ENCODE measurements around the gene ATP11A.

ATP11A gene

GRCh38 chr13:112911883-112912282, 222.0 kb downstream of the ATP11A start:
- CTCF ChIA-PET = no interaction called here
- H3K27ac Mint-ChIP-seq = no peak overlapping the region
- no peaks in the 10 kb centered on the region for H3K36me3 Mint-ChIP-seq
- no peaks in the 10 kb centered on the region for H3K9me3 Mint-ChIP-seq
- H3K27me3 Mint-ChIP-seq = peaks cover 10% of the 10 kb centered on the region
- H3K4me1 Mint-ChIP-seq = no peaks in the 10 kb centered on the region
- no peak overlapping the region for H3K4me3 Mint-ChIP-seq
- DNase-seq = no peak

GRCh38 chr13:112912726-112913440, 223.0 kb downstream of the ATP11A start:
- no peak for DNase-seq
- CTCF ChIA-PET = no interaction called here
- Mint-ChIP-seq H3K4me1 (no peaks in the 10 kb centered on the region), H3K36me3 (no peaks in the 10 kb centered on the region), H3K27me3 (peaks cover 11% of the 10 kb centered on the region), H3K27ac (no peak overlapping the region), H3K9me3 (no peaks in the 10 kb centered on the region), H3K4me3 (no peak overlapping the region)

- no peaks in the 10 kb centered on the region for H3K36me3 Mint-ChIP-seq
- no peak overlapping the region for H3K4me3 Mint-ChIP-seq
- no peaks in the 10 kb centered on the region for H3K9me3 Mint-ChIP-seq
- H3K4me1 Mint-ChIP-seq = no peaks in the 10 kb centered on the region
- no peak overlapping the region for H3K27ac Mint-ChIP-seq
- peaks cover 13% of the 10 kb centered on the region for H3K27me3 Mint-ChIP-seq
- CTCF ChIA-PET = no interaction called here
- DNase-seq = no peak
These were observed 226.5 kb downstream of the ATP11A start for GRCh38 chr13:112916296-112916695.

- no peak for DNase-seq
- H3K36me3 Mint-ChIP-seq = no peaks in the 10 kb centered on the region
- H3K27me3 Mint-ChIP-seq = peaks cover 13% of the 10 kb centered on the region
- CTCF ChIA-PET = no interaction called here
- H3K4me3 Mint-ChIP-seq = no peak overlapping the region
- H3K4me1 Mint-ChIP-seq = no peaks in the 10 kb centered on the region
- no peaks in the 10 kb centered on the region for H3K9me3 Mint-ChIP-seq
- H3K27ac Mint-ChIP-seq = no peak overlapping the region
These were observed 227.3 kb downstream of the ATP11A start for GRCh38 chr13:112917056-112917664.

GRCh38 chr13:112917737-112918136, 227.9 kb downstream of the ATP11A start:
- CTCF ChIA-PET = no interaction called here
- DNase-seq = no peak
- H3K36me3 Mint-ChIP-seq = no peaks in the 10 kb centered on the region
- H3K27ac Mint-ChIP-seq = no peak overlapping the region
- H3K4me1 Mint-ChIP-seq = no peaks in the 10 kb centered on the region
- H3K9me3 Mint-ChIP-seq = no peaks in the 10 kb centered on the region
- H3K27me3 Mint-ChIP-seq = peaks cover 13% of the 10 kb centered on the region
- H3K4me3 Mint-ChIP-seq = no peak overlapping the region

- CTCF ChIA-PET = no interaction called here
- Mint-ChIP-seq H3K27me3 (peaks cover 13% of the 10 kb centered on the region), H3K27ac (no peak overlapping the region), H3K36me3 (no peaks in the 10 kb centered on the region), H3K4me3 (no peak overlapping the region), H3K9me3 (no peaks in the 10 kb centered on the region), H3K4me1 (no peaks in the 10 kb centered on the region)
- DNase-seq = no peak
These were observed 228.4 kb downstream of the ATP11A start for GRCh38 chr13:112918266-112918665.

DNA sequence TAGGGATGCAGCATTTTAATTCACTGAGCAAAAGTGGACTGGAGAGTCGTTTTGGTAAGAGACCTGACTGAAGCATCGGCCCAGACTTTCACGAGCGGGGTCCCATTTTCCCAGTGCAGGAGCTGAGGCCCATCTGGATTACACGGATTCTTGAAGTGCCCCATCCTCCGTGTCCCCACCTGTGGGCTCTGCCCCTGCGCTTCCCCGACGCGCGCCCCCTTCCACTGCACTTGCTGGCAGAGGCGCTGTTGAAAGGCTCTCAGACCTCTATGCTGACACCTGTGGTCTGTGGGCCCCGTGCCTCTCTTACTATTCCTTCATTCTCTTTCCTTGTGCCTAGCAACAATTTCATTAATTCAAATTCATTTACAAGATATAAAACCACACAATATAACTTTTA, 228.9 kb downstream of the ATP11A start:
- no peaks in the 10 kb centered on the region for H3K4me1 Mint-ChIP-seq
- CTCF ChIA-PET = no interaction called here
- peaks cover 13% of the 10 kb centered on the region for H3K27me3 Mint-ChIP-seq
- H3K36me3 Mint-ChIP-seq = no peaks in the 10 kb centered on the region
- DNase-seq = no peak
- no peak overlapping the region for H3K27ac Mint-ChIP-seq
- no peaks in the 10 kb centered on the region for H3K9me3 Mint-ChIP-seq
- H3K4me3 Mint-ChIP-seq = no peak overlapping the region

GRCh38 chr13:112923962-112924361, 234.1 kb downstream of the ATP11A start:
- Mint-ChIP-seq H3K9me3 (no peaks in the 10 kb centered on the region), H3K27me3 (peaks cover 17% of the 10 kb centered on the region), H3K27ac (no peak overlapping the region), H3K4me3 (no peak overlapping the region), H3K4me1 (no peaks in the 10 kb centered on the region), H3K36me3 (no peaks in the 10 kb centered on the region)
- CTCF ChIA-PET = no interaction called here
- DNase-seq = no peak

DNA sequence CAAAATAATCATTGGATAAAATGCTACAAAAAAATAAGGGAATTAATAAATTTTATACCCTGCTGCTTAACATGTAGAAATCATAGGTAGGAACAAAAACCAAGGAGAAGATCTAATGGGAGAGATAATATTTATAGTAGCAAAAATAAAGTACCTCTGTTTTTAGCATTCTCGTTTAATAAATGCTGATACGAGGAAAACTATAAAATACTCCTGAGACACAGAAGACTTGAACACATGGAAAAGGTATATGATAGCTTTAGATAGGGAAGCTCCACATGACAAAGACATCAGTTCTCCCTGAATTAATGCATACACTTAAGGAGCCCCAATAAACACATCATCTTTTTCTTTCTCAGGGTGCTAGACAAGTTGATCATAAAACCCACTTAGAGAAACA, 234.5 kb downstream of the ATP11A start:
- H3K9me3 Mint-ChIP-seq = no peaks in the 10 kb centered on the region
- H3K27me3 Mint-ChIP-seq = peaks cover 21% of the 10 kb centered on the region
- no peak overlapping the region for H3K27ac Mint-ChIP-seq
- CTCF ChIA-PET = no interaction called here
- no peaks in the 10 kb centered on the region for H3K4me1 Mint-ChIP-seq
- no peak overlapping the region for H3K4me3 Mint-ChIP-seq
- no peak for DNase-seq
- no peaks in the 10 kb centered on the region for H3K36me3 Mint-ChIP-seq

DNA sequence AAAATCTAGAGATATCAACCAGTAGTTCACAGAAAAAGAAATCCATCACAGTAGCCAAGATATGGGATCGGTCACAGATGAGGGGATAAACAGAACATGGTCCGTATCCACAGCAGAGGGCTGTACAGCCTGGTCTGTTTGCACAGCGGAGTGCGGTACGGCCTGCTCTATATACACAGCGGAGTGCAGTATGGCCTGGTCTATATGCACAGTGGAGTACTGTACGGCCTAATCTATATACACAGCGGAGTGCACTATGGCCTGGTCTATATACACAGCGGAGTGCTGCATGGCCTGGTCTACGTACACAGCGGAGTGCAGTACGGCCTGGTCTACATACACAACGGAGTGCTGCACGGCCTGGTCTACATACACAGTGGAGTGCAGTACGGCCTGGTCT, 236.2 kb downstream of the ATP11A start:
- CTCF ChIA-PET = interaction anchor here (1.2 kb wide), 1 partner anchor 17 kb away, joined by 3 read pairs; no protein-coding TSS in a partner anchor
- DNase-seq = no peak
- peaks cover 34% of the 10 kb centered on the region for H3K27me3 Mint-ChIP-seq
- no peaks in the 10 kb centered on the region for H3K36me3 Mint-ChIP-seq
- peaks cover 3% of the 10 kb centered on the region for H3K4me1 Mint-ChIP-seq
- H3K9me3 Mint-ChIP-seq = no peaks in the 10 kb centered on the region
- no peak overlapping the region for H3K27ac Mint-ChIP-seq
- no peak overlapping the region for H3K4me3 Mint-ChIP-seq

DNA sequence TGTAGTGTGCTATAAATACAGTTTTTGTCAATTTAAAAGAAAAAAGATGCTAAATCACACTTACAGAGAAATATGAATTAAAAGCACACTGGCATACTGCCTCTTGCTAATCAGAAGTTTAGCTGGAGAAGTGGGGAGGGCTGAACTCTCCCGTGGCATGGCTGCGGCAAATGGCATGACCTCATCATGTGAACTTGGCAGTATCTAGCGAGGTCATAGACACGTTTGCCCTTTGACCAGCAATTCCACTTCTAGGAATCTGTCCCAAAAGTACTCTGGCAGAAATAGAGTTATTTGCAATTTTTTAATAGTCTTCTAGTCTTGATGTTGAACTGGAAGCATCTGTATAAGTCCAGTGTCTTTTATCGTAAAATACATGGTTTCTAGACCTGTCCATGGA, 237.2 kb downstream of the ATP11A start:
- CTCF ChIA-PET = no interaction called here
- DNase-seq = no peak
- Mint-ChIP-seq H3K27ac (no peak overlapping the region), H3K36me3 (no peaks in the 10 kb centered on the region), H3K9me3 (no peaks in the 10 kb centered on the region), H3K4me1 (peaks cover 3% of the 10 kb centered on the region), H3K27me3 (peaks cover 40% of the 10 kb centered on the region), H3K4me3 (no peak overlapping the region)

DNA sequence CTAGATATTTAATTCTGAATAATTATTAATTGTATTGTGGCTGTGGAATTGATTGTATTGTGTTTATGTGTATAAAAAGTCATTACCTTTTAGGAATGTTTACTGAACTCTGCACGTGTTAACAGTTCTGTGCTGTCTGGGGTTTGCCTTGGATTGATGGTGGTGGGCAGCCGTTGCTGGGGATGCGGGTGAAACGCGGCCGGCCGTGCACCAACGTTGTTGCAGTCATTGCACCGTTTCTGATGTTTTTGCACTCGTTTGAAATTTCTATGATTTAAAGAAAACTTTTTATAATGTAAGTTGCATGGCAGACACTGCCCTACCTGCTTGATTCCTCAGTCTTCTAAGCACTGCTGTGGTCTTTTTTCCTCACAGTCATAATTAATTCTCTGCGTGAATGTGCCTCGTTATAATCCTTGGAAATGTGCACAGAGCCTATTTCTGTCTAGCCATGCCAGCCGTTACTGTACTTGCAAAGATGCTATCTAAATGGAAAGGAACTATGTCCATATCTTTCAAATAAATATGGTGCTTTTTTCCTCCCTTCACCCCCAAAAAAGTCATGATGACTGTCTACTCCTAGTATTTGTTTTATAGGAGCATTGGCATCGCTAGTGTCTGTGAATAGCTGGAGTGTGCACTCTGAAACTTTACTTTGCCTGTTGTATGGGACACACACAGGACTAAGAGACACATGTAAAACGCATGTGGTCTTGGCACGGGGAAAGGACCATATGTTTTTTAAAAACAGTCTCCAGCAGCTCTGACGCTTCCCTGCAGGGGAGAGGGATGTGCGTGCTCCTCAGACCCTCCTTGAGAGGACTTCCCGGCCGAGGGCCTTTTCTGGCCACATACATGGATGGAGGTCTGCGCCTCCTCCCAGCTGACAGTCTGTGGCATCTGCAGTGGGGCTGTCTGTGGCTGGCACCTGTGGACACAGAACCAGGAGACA, 238.5 kb downstream of the ATP11A start:
- H3K36me3 Mint-ChIP-seq = no peaks in the 10 kb centered on the region
- CTCF ChIA-PET = no interaction called here
- no peaks in the 10 kb centered on the region for H3K9me3 Mint-ChIP-seq
- no peak for DNase-seq
- H3K4me1 Mint-ChIP-seq = peaks cover 3% of the 10 kb centered on the region
- H3K27me3 Mint-ChIP-seq = peaks cover 46% of the 10 kb centered on the region
- no peak overlapping the region for H3K4me3 Mint-ChIP-seq
- H3K27ac Mint-ChIP-seq = no peak overlapping the region

DNA sequence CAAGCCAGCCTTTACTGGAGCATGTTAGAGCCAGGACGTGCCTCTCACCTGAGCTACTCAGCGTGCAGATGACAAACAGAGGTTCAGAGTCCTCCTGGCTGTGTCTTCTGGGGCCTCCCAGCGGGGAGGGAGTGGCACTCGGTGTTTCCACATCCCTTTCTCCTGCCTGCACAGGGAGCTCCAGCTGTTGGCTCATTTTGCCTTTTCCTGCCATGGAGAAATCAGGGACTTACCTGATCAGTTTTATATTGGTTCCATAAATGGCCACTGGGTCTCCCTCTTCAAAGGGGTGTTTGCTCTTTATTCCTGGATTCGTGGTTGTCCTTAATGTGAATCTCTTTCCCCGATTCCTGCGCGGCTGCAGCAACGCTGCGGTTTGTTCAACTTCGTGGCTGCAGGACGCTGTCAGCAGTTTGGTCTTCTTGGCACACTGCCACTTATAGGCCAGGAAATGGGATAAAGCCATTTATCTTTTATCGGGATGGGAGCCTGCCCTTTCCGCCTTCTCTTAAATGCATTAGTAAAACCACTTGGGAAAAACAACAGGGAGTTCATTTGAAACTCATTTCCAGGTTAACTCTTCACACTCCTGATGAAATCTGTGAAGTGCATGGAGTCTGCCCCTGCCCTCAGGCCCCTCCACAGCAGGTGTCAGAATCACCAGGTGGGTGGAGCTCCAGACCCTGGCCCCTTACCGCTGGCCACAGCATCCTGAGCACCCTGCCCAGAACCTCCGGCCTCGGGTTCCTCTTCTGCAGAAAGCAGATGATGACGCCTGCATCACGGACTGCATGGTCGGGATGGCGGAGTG, 239.3 kb downstream of the ATP11A start:
- Mint-ChIP-seq H3K4me1 (peaks cover 3% of the 10 kb centered on the region), H3K36me3 (no peaks in the 10 kb centered on the region), H3K9me3 (no peaks in the 10 kb centered on the region), H3K27me3 (peaks cover 46% of the 10 kb centered on the region), H3K27ac (no peak overlapping the region), H3K4me3 (no peak overlapping the region)
- no peak for DNase-seq
- CTCF ChIA-PET = no interaction called here

GRCh38 chr13:112929783-112930055, 239.9 kb downstream of the ATP11A start:
- Mint-ChIP-seq H3K4me1 (peaks cover 3% of the 10 kb centered on the region), H3K4me3 (no peak overlapping the region), H3K27ac (no peak overlapping the region), H3K27me3 (peaks cover 46% of the 10 kb centered on the region), H3K9me3 (no peaks in the 10 kb centered on the region), H3K36me3 (no peaks in the 10 kb centered on the region)
- no peak for DNase-seq
- CTCF ChIA-PET = no interaction called here
